K562 (cell line): Measurements from ENCODE around the gene SHB. TPM values are rescaled to one million over a fixed set of nuclear protein-coding genes. Genes with fewer than 3 reads are reported as not detected.

Experiments used
- ATF7 ChIP-seq: fragments of 450-650 bp; IDR thresholded peaks from 2 replicates; pipeline ENCODE4 v1.7.1; 2014; ENCODE audit warnings: mild to moderate bottlenecking, moderate library complexity
- MAFK ChIP-seq: IDR thresholded peaks from 2 replicates; pipeline ENCODE4 v1.6.1; 2011; ENCODE audit warnings: low read length, improper control_type of control experiment
- MTF1 ChIP-seq: fragments of 250-450 bp; sonication (Bioruptor Pico); IDR thresholded peaks from 2 replicates; pipeline ENCODE4 v1.9.0; 2021; ENCODE audit warnings: moderate library complexity, mild to moderate bottlenecking, inconsistent platforms, borderline replicate concordance
- NFYB ChIP-seq: IDR thresholded peaks from 2 replicates; pipeline ENCODE4 v1.6.1; 2011; ENCODE audit warnings: mild to moderate bottlenecking, moderate library complexity; ENCODE audit not compliant: insufficient read length; ENCODE audit errors: extremely low read depth
- PHF20 ChIP-seq: fragments of 450-650 bp; IDR thresholded peaks from 2 replicates; pipeline ENCODE4 v1.6.1; 2018; ENCODE audit not compliant: partially characterized antibody
- RBM22 ChIP-seq: fragments of 200-400 bp; formaldehyde crosslinking; IDR thresholded peaks from 2 replicates; pipeline ENCODE4 v1.6.1; 2018; ENCODE audit warnings: low read length, low read depth; ENCODE audit not compliant: poor library complexity, severe bottlenecking
- ZNF445 ChIP-seq: fragments of 250-450 bp; sonication (Bioruptor Pico); IDR thresholded peaks from 2 replicates; pipeline ENCODE4 v1.4.0; 2020; ENCODE audit warnings: low read depth, mild to moderate bottlenecking, moderate library complexity
- ZNF583 ChIP-seq: fragments of 250-450 bp; sonication (Bioruptor Pico); IDR thresholded peaks from 2 replicates; pipeline ENCODE4 v1.4.0; 2020
- ZNF76 ChIP-seq: fragments of 250-450 bp; sonication (Bioruptor Pico); IDR thresholded peaks from 2 replicates; pipeline ENCODE4 v1.4.0; 2020; ENCODE audit warnings: mild to moderate bottlenecking, moderate library complexity, borderline replicate concordance
- polyA plus RNA-seq, 8 experiments: library from polyadenylated mRNA; depleted of rRNA in 4 of 8; stranded (reverse) in 5 of 8; unstranded in 3 of 8; fragments of >200 nt; fragmentation: Nextera tagmentation in 2 of 8; fragmentation: Illumina TruSeq in 1 of 8; extraction: Ambion mirVana in 2 of 8; extraction: Trizol in 1 of 8; gene quantifications; 2 replicates each; pipeline versions ENCODE4 v1.2.1 to v1.2.3, GENCODE V29; 2011 to 2014; ENCODE audit warnings: inconsistent platforms in 1 of 8, missing spikeins in 1 of 8
- total RNA-seq, 7 experiments: library from RNA; depleted of rRNA in 6 of 7; stranded (reverse); fragments of >200 nt in 6 of 7; fragmentation: Illumina TruSeq in 2 of 7; extraction: Trizol in 2 of 7; gene quantifications; 2 replicates each; pipeline versions ENCODE4 v1.2.1 to v1.2.3, GENCODE V29; 2011 to 2021; ENCODE audit warnings: low replicate concordance in 1 of 7
- TF ChIP-seq, protein P1 (sequence below), 2 experiments: fragments of 450-650 bp in 1 of 2; sonication (generic) in 1 of 2; formaldehyde crosslinking in 1 of 2; IDR thresholded peaks; 2 replicates each; pipeline versions ENCODE4 v1.7.1 to v1.9.0; 2016 to 2022; ENCODE audit warnings: inconsistent platforms in 1 of 2, mild to moderate bottlenecking in 1 of 2, missing genetic modification reagents in 1 of 2
- TF ChIP-seq, protein P2 (sequence below): fragments of 250-450 bp; sonication (Bioruptor Pico); IDR thresholded peaks from 2 replicates; pipeline ENCODE4 v1.8.0; 2022; ENCODE audit warnings: inconsistent platforms
- TF ChIP-seq, protein P3 (sequence below): IDR thresholded peaks from 2 replicates; pipeline ENCODE4 v1.6.1; 2012; ENCODE audit warnings: low read depth, low read length, improper control_type of control experiment, borderline replicate concordance
- TF ChIP-seq, protein P4 (sequence below): fragments of 450-650 bp; formaldehyde crosslinking; IDR thresholded peaks from 2 replicates; pipeline ENCODE4 v1.4.0; 2020; ENCODE audit warnings: mild to moderate bottlenecking

The SHB gene
- total and polyA plus RNA-seq, 9 of the 15 experiments (the other 6 are each of a cell fraction or from before 2014, with no cell fraction given): 0.78 to 16.0 (median 5.3) TPM

DNA sequence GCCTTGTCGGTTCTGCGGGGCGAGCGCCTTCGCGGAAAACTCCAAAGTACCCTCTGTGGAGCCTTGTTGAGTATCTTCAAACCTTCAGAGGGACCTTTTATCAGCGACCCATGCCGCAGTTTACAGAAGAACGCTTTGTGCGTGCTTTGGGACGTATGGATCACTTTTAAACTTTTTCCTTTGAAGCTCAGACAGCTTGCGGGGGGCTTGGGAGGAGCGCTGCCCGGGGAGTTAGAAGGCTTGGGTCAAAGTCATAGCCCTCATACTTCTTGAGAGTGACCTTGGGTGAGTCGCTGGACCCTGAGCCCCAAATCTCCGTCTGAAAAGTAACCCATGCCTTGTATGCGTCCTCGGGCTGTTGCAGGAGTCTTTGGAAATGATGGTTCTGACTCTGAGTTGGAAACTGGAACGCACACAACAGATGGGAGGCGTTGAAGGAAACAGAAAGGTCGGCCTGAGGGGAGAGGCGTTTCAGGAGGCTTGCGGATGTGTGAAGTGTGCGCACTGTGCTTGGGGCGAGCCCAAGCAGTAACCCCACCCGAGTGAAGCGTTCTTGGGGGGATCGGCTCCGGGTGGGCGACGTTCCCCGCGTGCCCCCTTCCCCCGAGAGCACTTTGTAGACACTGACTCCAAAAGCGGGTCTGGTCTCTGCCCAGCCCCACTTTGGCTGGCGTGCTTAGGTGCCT, 164.4 kb downstream of the SHB start (continued):
- TF ChIP-seq, protein P1, sequence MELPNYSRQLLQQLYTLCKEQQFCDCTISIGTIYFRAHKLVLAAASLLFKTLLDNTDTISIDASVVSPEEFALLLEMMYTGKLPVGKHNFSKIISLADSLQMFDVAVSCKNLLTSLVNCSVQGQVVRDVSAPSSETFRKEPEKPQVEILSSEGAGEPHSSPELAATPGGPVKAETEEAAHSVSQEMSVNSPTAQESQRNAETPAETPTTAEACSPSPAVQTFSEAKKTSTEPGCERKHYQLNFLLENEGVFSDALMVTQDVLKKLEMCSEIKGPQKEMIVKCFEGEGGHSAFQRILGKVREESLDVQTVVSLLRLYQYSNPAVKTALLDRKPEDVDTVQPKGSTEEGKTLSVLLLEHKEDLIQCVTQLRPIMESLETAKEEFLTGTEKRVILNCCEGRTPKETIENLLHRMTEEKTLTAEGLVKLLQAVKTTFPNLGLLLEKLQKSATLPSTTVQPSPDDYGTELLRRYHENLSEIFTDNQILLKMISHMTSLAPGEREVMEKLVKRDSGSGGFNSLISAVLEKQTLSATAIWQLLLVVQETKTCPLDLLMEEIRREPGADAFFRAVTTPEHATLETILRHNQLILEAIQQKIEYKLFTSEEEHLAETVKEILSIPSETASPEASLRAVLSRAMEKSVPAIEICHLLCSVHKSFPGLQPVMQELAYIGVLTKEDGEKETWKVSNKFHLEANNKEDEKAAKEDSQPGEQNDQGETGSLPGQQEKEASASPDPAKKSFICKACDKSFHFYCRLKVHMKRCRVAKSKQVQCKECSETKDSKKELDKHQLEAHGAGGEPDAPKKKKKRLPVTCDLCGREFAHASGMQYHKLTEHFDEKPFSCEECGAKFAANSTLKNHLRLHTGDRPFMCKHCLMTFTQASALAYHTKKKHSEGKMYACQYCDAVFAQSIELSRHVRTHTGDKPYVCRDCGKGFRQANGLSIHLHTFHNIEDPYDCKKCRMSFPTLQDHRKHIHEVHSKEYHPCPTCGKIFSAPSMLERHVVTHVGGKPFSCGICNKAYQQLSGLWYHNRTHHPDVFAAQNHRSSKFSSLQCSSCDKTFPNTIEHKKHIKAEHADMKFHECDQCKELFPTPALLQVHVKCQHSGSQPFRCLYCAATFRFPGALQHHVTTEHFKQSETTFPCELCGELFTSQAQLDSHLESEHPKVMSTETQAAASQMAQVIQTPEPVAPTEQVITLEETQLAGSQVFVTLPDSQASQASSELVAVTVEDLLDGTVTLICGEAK (IDR thresholded peaks at IDR 0.05): peak; percentile 17; the same call in 1 of the 2 replicates
- TF ChIP-seq, protein P1 (CRISPR knock-in tag; IDR thresholded peaks at IDR 0.05): no peak
- TF ChIP-seq ZNF583 (CRISPR knock-in tag): no peak
- no peak; the same call in 1 of the 2 replicates for TF ChIP-seq MTF1 (CRISPR knock-in tag)
- TF ChIP-seq, protein P2, sequence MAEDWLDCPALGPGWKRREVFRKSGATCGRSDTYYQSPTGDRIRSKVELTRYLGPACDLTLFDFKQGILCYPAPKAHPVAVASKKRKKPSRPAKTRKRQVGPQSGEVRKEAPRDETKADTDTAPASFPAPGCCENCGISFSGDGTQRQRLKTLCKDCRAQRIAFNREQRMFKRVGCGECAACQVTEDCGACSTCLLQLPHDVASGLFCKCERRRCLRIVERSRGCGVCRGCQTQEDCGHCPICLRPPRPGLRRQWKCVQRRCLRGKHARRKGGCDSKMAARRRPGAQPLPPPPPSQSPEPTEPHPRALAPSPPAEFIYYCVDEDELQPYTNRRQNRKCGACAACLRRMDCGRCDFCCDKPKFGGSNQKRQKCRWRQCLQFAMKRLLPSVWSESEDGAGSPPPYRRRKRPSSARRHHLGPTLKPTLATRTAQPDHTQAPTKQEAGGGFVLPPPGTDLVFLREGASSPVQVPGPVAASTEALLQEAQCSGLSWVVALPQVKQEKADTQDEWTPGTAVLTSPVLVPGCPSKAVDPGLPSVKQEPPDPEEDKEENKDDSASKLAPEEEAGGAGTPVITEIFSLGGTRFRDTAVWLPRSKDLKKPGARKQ (CRISPR knock-in tag): peak; percentile 77; the same call in 1 of the 2 replicates
- no peak for TF ChIP-seq NFYB
- TF ChIP-seq ATF7: peak; percentile 2
- TF ChIP-seq, protein P3, sequence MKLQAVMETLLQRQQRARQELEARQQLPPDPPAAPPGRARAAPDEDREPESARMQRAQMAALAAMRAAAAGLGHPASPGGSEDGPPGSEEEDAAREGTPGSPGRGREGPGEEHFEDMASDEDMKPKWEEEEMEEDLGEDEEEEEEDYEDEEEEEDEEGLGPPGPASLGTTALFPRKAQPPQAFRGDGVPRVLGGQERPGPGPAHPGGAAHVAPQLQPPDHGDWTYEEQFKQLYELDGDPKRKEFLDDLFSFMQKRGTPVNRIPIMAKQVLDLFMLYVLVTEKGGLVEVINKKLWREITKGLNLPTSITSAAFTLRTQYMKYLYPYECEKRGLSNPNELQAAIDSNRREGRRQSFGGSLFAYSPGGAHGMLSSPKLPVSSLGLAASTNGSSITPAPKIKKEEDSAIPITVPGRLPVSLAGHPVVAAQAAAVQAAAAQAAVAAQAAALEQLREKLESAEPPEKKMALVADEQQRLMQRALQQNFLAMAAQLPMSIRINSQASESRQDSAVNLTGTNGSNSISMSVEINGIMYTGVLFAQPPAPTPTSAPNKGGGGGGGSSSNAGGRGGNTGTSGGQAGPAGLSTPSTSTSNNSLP: no peak
- TF ChIP-seq, protein P4, sequence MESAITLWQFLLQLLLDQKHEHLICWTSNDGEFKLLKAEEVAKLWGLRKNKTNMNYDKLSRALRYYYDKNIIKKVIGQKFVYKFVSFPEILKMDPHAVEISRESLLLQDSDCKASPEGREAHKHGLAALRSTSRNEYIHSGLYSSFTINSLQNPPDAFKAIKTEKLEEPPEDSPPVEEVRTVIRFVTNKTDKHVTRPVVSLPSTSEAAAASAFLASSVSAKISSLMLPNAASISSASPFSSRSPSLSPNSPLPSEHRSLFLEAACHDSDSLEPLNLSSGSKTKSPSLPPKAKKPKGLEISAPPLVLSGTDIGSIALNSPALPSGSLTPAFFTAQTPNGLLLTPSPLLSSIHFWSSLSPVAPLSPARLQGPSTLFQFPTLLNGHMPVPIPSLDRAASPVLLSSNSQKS (CRISPR knock-in tag): 0 out of 2 replicates have a peak, but pooled peaks have one; percentile 72
- no peak for TF ChIP-seq MAFK
- TF ChIP-seq ZNF445 (CRISPR knock-in tag): 0 out of 2 replicates have a peak, but pooled peaks have one; percentile 5
- 0 out of 2 replicates have a peak, but pooled peaks have one; percentile 2 for TF ChIP-seq ZNF76 (CRISPR knock-in tag)
- peak; percentile 11 for TF ChIP-seq PHF20
- no peak for TF ChIP-seq RBM22
